Loucy (cell line): ENCODE data around the gene PRR20G.

ENCODE experiments used
- EZH2phosphoT487 ChIP-seq: fragments of 200-600 bp; IDR thresholded peaks from 2 replicates; pipeline ENCODE4 v1.6.1; 2018; ENCODE audit warnings: antibody characterized with exemption, mild to moderate bottlenecking, moderate library complexity, borderline replicate concordance
- TF ChIP-seq, protein P1 (sequence below): fragments of 200-600 bp; sonication (generic); conservative IDR thresholded peaks from 2 replicates; pipeline ENCODE4 v1.5.1; 2014; ENCODE audit warnings: mild to moderate bottlenecking, antibody characterized with exemption, low read length

GRCh38 chr3:127265581-127265981, 22.3 kb downstream of the PRR20G start:
- TF ChIP-seq, protein P1, sequence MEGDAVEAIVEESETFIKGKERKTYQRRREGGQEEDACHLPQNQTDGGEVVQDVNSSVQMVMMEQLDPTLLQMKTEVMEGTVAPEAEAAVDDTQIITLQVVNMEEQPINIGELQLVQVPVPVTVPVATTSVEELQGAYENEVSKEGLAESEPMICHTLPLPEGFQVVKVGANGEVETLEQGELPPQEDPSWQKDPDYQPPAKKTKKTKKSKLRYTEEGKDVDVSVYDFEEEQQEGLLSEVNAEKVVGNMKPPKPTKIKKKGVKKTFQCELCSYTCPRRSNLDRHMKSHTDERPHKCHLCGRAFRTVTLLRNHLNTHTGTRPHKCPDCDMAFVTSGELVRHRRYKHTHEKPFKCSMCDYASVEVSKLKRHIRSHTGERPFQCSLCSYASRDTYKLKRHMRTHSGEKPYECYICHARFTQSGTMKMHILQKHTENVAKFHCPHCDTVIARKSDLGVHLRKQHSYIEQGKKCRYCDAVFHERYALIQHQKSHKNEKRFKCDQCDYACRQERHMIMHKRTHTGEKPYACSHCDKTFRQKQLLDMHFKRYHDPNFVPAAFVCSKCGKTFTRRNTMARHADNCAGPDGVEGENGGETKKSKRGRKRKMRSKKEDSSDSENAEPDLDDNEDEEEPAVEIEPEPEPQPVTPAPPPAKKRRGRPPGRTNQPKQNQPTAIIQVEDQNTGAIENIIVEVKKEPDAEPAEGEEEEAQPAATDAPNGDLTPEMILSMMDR: no peak
- TF ChIP-seq EZH2phosphoT487: no peak
